ENCODE data around the gene SLAIN1. TPM values are rescaled to one million over a fixed set of nuclear protein-coding genes. Genes with fewer than 3 reads are reported as not detected.

The SLAIN1 gene
- total and polyA plus RNA-seq, 8 donors, result 3.7 to 26.8 (median 12.1) TPM; not detected in 1

GRCh38 chr13:77728265-77729125 lies 31.0 kb downstream of the SLAIN1 start:
- Histone ChIP-seq H3K4me1 (no peaks in the 10 kb centered on the region), H3K27ac (no peak overlapping the region), H3K36me3 (peaks cover 0 to 10% (median 8%) of the 10 kb centered on the region in 4 donors), H3K4me3 (no peak overlapping the region), H3K27me3 (no peaks in the 10 kb centered on the region), H3K9me3 (no peaks in the 10 kb centered on the region)
- DNase-seq, result no peak
- 58 to 70% (median 62%) methylated on average over 5 of the region's 5 CpGs for WGBS, 5 donors
- TF ChIP-seq POLR2AphosphoS5 (IDR thresholded peaks at IDR 0.05) (no peak), POLR2A (IDR thresholded peaks at IDR 0.05) (no peak), EP300 (IDR thresholded peaks at IDR 0.05) (no peak), CTCF (IDR thresholded peaks at IDR 0.05) (no peak)
- intact Hi-C loops (cut with DNase I; ENCODE audit: low total_unique reads), result no loop called here

- DNase-seq, result no peak
- no peak overlapping the region for H3K4me3 ChIP-seq
- no peaks in the 10 kb centered on the region for H3K9me3 ChIP-seq
- peaks cover 0 to 4% (median 0%) of the 10 kb centered on the region in 4 donors for H3K36me3 ChIP-seq
- peaks cover 0 to 5% (median 0%) of the 10 kb centered on the region in 4 donors for H3K4me1 ChIP-seq
- no peak overlapping the region for H3K27ac ChIP-seq
- H3K27me3 ChIP-seq, result no peaks in the 10 kb centered on the region
- intact Hi-C loops (cut with DNase I; ENCODE audit: low total_unique reads), result no loop called here
- 80 to 90% (median 83%) methylated on average over 8 of the region's 8 CpGs for WGBS, 5 donors
- TF ChIP-seq CTCF (IDR thresholded peaks at IDR 0.05) (no peak), EP300 (IDR thresholded peaks at IDR 0.05) (no peak), POLR2A (IDR thresholded peaks at IDR 0.05) (no peak), POLR2AphosphoS5 (IDR thresholded peaks at IDR 0.05) (no peak)
Measured at GRCh38 chr13:77729502-77730221, 32.2 kb downstream of the SLAIN1 start.

GRCh38 chr13:77730572-77730971 lies 33.1 kb downstream of the SLAIN1 start:
- H3K4me1 ChIP-seq, result peaks cover 0 to 14% (median under 1%) of the 10 kb centered on the region in 4 donors
- no peak overlapping the region for H3K4me3 ChIP-seq
- no peak for DNase-seq
- intact Hi-C loops (cut with DNase I; ENCODE audit: low total_unique reads), result no loop called here
- no peaks in the 10 kb centered on the region for H3K9me3 ChIP-seq
- peaks cover 0 to 4% (median 0%) of the 10 kb centered on the region in 4 donors for H3K36me3 ChIP-seq
- H3K27me3 ChIP-seq, result no peaks in the 10 kb centered on the region
- no peak overlapping the region for H3K27ac ChIP-seq
- WGBS, 5 donors, result 95 to 100% (median 100%) methylated on average over 1 of the region's 1 CpG
- no peak for TF ChIP-seq CTCF (IDR thresholded peaks at IDR 0.05)
- no peak for TF ChIP-seq POLR2A (IDR thresholded peaks at IDR 0.05)
- TF ChIP-seq EP300 (IDR thresholded peaks at IDR 0.05), result no peak
- no peak for TF ChIP-seq POLR2AphosphoS5 (IDR thresholded peaks at IDR 0.05)

- DNase-seq, result no peak
- no peak overlapping the region for H3K4me3 ChIP-seq
- no peak for TF ChIP-seq POLR2A (IDR thresholded peaks at IDR 0.05)
- no peak for TF ChIP-seq EP300 (IDR thresholded peaks at IDR 0.05)
- TF ChIP-seq POLR2AphosphoS5 (IDR thresholded peaks at IDR 0.05), result no peak
- no peak for TF ChIP-seq CTCF (IDR thresholded peaks at IDR 0.05)
- H3K27ac ChIP-seq, result no peak overlapping the region
- intact Hi-C loops (cut with DNase I; ENCODE audit: low total_unique reads), result no loop called here
- 26 to 70% (median 54%) methylated on average over 2 of the region's 2 CpGs for WGBS, 5 donors
- H3K9me3 ChIP-seq, result no peaks in the 10 kb centered on the region
- no peaks in the 10 kb centered on the region for H3K36me3 ChIP-seq
- H3K27me3 ChIP-seq, result no peaks in the 10 kb centered on the region
- peaks cover 0 to 25% (median 3%) of the 10 kb centered on the region in 4 donors for H3K4me1 ChIP-seq
Measured at GRCh38 chr13:77732287-77732686, 34.8 kb downstream of the SLAIN1 start.

Measured in stomach (tissue), 9 donors.